ENCODE measurements around the gene LDLRAD1.

LDLRAD1 gene

DNA sequence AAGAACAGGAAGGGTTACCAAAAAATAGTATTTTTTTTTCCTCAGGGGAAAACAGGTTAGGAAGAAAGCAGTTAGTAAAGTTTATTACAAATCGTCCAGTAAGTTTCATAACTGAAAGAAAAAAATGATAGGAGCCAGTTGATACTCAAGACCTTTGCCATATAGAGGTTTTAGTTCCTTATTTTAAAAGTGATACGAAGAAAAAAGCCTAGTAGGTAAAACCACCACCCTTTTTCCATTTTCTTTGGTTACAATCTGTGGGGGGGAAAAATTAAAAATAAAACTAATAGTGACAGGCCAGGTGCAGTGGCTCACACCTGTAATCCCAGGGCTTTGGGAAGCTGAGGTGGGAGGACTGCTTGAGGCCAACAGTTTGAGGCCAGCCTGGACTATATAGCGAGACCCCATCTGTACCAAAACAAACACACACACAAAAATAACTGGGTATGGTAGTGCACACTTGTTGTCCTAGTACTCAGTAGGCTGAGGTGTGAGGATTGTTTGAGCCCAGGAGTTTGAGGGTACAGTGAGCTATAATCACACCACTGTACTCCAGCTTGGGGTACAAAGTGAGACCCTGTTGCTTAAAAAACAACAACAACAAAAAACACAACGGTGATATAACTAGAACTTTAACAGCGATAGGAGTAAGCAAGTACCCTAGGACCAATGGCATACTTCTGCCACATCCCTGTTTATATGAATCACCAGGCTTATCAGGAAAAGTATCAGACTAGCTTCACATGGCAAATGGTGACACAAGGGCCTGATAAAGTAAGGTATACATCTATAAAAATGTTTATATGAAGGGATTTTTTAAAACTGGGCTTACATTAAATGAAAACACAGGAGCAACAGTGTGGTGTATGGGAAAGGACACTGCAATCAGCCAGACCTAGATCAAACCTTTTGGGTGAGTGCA is 29.7 kb upstream of the LDLRAD1 start:
- H3K9me3 ChIP-seq (ENCODE audit: control insufficient read depth, low read length) = no peaks in the 10 kb centered on the region
- H3K36me3 ChIP-seq (ENCODE audit: control insufficient read depth, insufficient read depth, low read length) = no peaks in the 10 kb centered on the region
- H3K27ac ChIP-seq = no peak overlapping the region
- H3K4me2 ChIP-seq (ENCODE audit: low read length) = no peak overlapping the region
- TF ChIP-seq, protein P1, sequence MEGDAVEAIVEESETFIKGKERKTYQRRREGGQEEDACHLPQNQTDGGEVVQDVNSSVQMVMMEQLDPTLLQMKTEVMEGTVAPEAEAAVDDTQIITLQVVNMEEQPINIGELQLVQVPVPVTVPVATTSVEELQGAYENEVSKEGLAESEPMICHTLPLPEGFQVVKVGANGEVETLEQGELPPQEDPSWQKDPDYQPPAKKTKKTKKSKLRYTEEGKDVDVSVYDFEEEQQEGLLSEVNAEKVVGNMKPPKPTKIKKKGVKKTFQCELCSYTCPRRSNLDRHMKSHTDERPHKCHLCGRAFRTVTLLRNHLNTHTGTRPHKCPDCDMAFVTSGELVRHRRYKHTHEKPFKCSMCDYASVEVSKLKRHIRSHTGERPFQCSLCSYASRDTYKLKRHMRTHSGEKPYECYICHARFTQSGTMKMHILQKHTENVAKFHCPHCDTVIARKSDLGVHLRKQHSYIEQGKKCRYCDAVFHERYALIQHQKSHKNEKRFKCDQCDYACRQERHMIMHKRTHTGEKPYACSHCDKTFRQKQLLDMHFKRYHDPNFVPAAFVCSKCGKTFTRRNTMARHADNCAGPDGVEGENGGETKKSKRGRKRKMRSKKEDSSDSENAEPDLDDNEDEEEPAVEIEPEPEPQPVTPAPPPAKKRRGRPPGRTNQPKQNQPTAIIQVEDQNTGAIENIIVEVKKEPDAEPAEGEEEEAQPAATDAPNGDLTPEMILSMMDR (IDR thresholded peaks at IDR 0.05) = no peak
- H3K4me3 ChIP-seq (ENCODE audit: low read depth, low read length) = no peak overlapping the region
- no peak overlapping the region for H2AFZ ChIP-seq
- H3K9ac ChIP-seq = no peak overlapping the region
- peaks cover 21% of the 10 kb centered on the region for H3K79me2 ChIP-seq
- peaks cover 4% of the 10 kb centered on the region for H3K4me1 ChIP-seq
- no peaks in the 10 kb centered on the region for H3K27me3 ChIP-seq (ENCODE audit: control insufficient read depth, insufficient read depth, low read length)

DNA sequence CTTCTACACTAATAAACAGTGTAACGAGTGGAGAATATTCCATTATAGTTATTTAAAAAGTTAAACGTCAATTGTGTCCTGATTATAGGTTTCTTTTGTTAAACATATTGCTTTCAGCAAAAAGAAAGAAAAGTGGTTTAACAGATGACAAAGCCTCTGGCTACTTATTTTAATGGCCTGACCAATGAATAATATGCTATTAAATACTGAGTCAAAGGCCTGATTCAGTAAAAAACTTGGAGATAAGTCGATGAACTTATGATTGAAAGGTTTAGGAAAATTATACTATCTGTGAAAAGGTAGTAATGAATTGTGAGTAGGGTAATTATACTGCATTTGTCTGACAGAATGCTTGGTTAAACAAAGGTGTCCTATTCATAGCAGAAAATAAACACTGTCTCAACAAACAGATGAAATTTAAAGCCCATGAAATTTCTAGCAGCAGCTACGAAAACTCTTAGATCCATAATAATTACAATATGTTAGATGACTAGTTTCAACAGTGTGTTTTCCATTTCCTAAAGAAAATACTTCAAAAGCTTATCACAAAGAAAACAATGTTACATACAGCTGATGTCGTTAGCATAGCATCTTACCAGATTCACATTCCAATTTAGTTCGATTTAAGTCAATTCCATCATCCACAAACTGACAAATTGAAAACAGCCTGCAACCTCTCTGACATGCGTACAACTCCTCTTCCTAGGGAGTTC is 28.8 kb upstream of the LDLRAD1 start:
- Histone ChIP-seq H3K79me2 (peaks cover 23% of the 10 kb centered on the region), H3K9ac (no peak overlapping the region), H3K4me3 (ENCODE audit: low read depth, low read length) (no peak overlapping the region), H3K36me3 (ENCODE audit: control insufficient read depth, insufficient read depth, low read length) (no peaks in the 10 kb centered on the region), H3K9me3 (ENCODE audit: control insufficient read depth, low read length) (no peaks in the 10 kb centered on the region), H3K4me1 (peaks cover 4% of the 10 kb centered on the region), H3K4me2 (ENCODE audit: low read length) (no peak overlapping the region), H2AFZ (no peak overlapping the region), H3K27me3 (ENCODE audit: control insufficient read depth, insufficient read depth, low read length) (no peaks in the 10 kb centered on the region), H3K27ac (no peak overlapping the region)
- TF ChIP-seq, protein P1 (IDR thresholded peaks at IDR 0.05) = no peak

DNA sequence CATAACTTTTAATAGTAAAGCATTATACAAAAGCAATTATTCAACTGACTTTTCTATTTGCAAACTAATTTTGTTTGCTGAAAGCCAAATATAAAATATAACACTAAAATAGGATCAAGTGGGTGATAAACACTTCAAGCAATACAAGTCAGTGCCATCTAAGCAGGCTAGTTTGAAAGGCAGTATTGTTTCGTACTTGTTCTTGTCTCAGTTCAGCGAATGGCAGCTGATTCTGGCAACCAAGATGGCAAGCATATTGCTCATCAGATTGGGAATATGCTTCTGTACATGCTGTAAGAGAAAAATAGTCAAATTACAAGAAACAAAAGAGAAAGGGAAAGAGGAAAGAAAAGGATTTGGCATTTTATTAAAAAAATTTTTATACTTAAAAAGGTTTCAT is 27.5 kb upstream of the LDLRAD1 start:
- Histone ChIP-seq H3K9me3 (ENCODE audit: control insufficient read depth, low read length) (no peaks in the 10 kb centered on the region), H3K36me3 (ENCODE audit: control insufficient read depth, insufficient read depth, low read length) (no peaks in the 10 kb centered on the region), H2AFZ (no peak overlapping the region), H3K27me3 (ENCODE audit: control insufficient read depth, insufficient read depth, low read length) (no peaks in the 10 kb centered on the region), H3K79me2 (peaks cover 16% of the 10 kb centered on the region), H3K9ac (no peak overlapping the region), H3K4me1 (peaks cover 4% of the 10 kb centered on the region), H3K27ac (no peak overlapping the region), H3K4me2 (ENCODE audit: low read length) (no peak overlapping the region), H3K4me3 (ENCODE audit: low read depth, low read length) (no peak overlapping the region)
- TF ChIP-seq, protein P1 (IDR thresholded peaks at IDR 0.05) = no peak

DNA sequence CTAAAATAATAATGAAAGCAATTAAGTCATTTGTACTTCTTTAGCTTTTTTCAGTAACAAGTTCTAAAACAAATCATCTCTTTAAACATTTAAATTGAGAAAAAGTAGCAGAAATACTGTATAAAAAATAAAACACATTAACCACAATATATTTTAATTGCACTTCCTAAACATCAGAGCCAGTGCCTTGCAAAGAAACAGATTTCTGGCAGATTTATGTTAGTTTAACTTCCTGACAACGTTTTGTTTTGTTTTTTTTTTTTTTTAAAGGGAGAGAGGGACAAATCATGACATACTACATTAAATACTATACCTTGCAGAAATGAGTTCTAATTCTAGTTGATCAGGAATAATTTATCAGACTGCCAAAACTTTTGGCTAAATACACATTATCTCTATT is 23.8 kb upstream of the LDLRAD1 start:
- Histone ChIP-seq H2AFZ (no peak overlapping the region), H3K27ac (no peak overlapping the region), H3K27me3 (ENCODE audit: control insufficient read depth, insufficient read depth, low read length) (no peaks in the 10 kb centered on the region), H3K79me2 (peaks cover 6% of the 10 kb centered on the region), H3K4me2 (ENCODE audit: low read length) (no peak overlapping the region), H3K9me3 (ENCODE audit: control insufficient read depth, low read length) (no peaks in the 10 kb centered on the region), H3K9ac (no peak overlapping the region), H3K4me1 (no peaks in the 10 kb centered on the region), H3K36me3 (ENCODE audit: control insufficient read depth, insufficient read depth, low read length) (no peaks in the 10 kb centered on the region), H3K4me3 (ENCODE audit: low read depth, low read length) (no peak overlapping the region)
- TF ChIP-seq, protein P1 (IDR thresholded peaks at IDR 0.05) = no peak
